ENCODE data around the gene LTC4S. TPM values are rescaled to one million over a fixed set of nuclear protein-coding genes. Genes with fewer than 3 reads are reported as not detected.

The LTC4S gene
- total RNA-seq, 1 donor: 3.3 TPM

- TF ChIP-seq CTCF (IDR thresholded peaks at IDR 0.05; ENCODE audit: insufficient read depth, low read length): no peak
- H3K4me3 ChIP-seq (ENCODE audit: low read depth, low read length): peak overlapping the region; percentile 95
- DNase-seq (ENCODE audit: low read depth): peak; percentile 97
Measured at GRCh38 chr5:179821298-179822058, 27.7 kb downstream of the LTC4S start.

- TF ChIP-seq CTCF (IDR thresholded peaks at IDR 0.05; ENCODE audit: insufficient read depth, low read length): no peak
Measured at GRCh38 chr5:179822059-179822432, 28.3 kb downstream of the LTC4S start.

GRCh38 chr5:179822444-179822990 lies 28.7 kb downstream of the LTC4S start:
- H3K4me3 ChIP-seq (ENCODE audit: low read depth, low read length): peak overlapping the region; percentile 95
- DNase-seq (ENCODE audit: low read depth): no peak
- TF ChIP-seq CTCF (IDR thresholded peaks at IDR 0.05; ENCODE audit: insufficient read depth, low read length): no peak

More at GRCh38 chr5:179822059-179822432, 28.3 kb downstream of the LTC4S start:
- H3K4me3 ChIP-seq (ENCODE audit: low read depth, low read length): peak overlapping the region; percentile 95
- DNase-seq (ENCODE audit: low read depth): no peak

- TF ChIP-seq CTCF (IDR thresholded peaks at IDR 0.05; ENCODE audit: insufficient read depth, low read length): no peak
- DNase-seq (ENCODE audit: low read depth): peak; percentile 7
- H3K4me3 ChIP-seq (ENCODE audit: low read depth, low read length): peak overlapping the region; percentile 95
Measured at GRCh38 chr5:179823937-179824744, 30.4 kb downstream of the LTC4S start.

GRCh38 chr5:179824745-179825112 lies 30.9 kb downstream of the LTC4S start:
- peak overlapping the region; percentile 95 for H3K4me3 ChIP-seq (ENCODE audit: low read depth, low read length)
- no peak for DNase-seq (ENCODE audit: low read depth)
- TF ChIP-seq CTCF (IDR thresholded peaks at IDR 0.05; ENCODE audit: insufficient read depth, low read length): no peak

GRCh38 chr5:179825655-179826182 lies 31.9 kb downstream of the LTC4S start:
- peak; percentile 36 for DNase-seq (ENCODE audit: low read depth)
- TF ChIP-seq CTCF (IDR thresholded peaks at IDR 0.05; ENCODE audit: insufficient read depth, low read length): no peak
- peak overlapping the region; percentile 95 for H3K4me3 ChIP-seq (ENCODE audit: low read depth, low read length)

All from fibroblast of the aortic adventitia (primary cell).